Measurements from ENCODE around the gene GET4.

GET4 gene

GRCh38 chr7:889025-889390 lies 12.7 kb downstream of the GET4 start:
- DNase-seq (ENCODE audit: low read depth), result no peak
- no peak overlapping the region for H3K4me3 ChIP-seq (ENCODE audit: low read length)
- TF ChIP-seq CTCF (conservative IDR thresholded peaks at IDR 0.05; ENCODE audit: low read length), result no peak

GRCh38 chr7:889391-889790 lies 13.0 kb downstream of the GET4 start:
- H3K4me3 ChIP-seq (ENCODE audit: low read length), result no peak overlapping the region
- DNase-seq (ENCODE audit: low read depth), result no peak
- TF ChIP-seq CTCF (conservative IDR thresholded peaks at IDR 0.05; ENCODE audit: low read length), result no peak

- TF ChIP-seq CTCF (conservative IDR thresholded peaks at IDR 0.05; ENCODE audit: low read length), result no peak
- no peak for DNase-seq (ENCODE audit: low read depth)
- H3K4me3 ChIP-seq (ENCODE audit: low read length), result no peak overlapping the region
These were observed 14.5 kb downstream of the GET4 start for GRCh38 chr7:890868-891267.

DNA sequence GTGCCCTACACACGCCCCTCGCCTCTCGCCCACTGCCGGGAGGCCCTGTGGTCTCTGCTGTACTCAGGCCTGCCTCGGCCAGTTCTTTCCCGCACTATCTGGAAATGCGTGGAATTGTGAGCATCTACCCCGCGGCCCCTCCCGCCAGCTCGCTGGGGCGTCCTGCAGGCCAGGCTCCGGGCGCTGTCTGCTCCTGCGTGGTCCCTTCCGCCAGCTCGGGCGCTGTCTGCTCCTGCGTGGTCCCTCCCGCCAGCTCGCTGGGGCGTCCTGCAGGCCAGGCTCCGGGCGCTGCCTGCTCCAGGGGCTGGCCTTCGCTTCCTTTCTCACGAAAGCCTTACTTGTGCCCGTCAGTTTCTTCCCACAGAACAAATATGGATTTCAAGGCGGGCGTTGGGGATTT lies 14.9 kb downstream of the GET4 start:
- TF ChIP-seq CTCF (conservative IDR thresholded peaks at IDR 0.05; ENCODE audit: low read length), result no peak
- no peak for DNase-seq (ENCODE audit: low read depth)
- H3K4me3 ChIP-seq (ENCODE audit: low read length), result no peak overlapping the region

DNA sequence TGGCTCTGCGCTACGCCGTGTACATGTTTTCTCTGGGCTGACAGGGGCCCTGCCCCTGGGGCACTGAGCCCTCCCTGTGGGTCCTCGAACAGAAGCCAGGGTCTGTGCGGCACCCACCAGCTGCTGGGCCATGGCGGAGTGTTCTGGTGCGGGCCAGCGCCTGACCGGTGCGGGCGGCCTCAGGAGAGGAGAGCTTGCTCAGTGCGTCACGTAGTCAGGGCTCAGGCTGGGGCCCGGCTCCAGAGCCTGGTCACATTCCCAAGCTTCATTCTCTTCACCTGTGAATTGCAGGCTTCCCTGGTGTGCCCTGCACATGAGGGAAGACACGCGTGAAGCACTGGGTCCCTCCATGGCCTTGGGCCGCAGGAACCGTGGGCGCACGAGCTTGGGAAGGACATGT lies 15.5 kb downstream of the GET4 start:
- no peak for TF ChIP-seq CTCF (conservative IDR thresholded peaks at IDR 0.05; ENCODE audit: low read length)
- no peak for DNase-seq (ENCODE audit: low read depth)
- no peak overlapping the region for H3K4me3 ChIP-seq (ENCODE audit: low read length)

DNA sequence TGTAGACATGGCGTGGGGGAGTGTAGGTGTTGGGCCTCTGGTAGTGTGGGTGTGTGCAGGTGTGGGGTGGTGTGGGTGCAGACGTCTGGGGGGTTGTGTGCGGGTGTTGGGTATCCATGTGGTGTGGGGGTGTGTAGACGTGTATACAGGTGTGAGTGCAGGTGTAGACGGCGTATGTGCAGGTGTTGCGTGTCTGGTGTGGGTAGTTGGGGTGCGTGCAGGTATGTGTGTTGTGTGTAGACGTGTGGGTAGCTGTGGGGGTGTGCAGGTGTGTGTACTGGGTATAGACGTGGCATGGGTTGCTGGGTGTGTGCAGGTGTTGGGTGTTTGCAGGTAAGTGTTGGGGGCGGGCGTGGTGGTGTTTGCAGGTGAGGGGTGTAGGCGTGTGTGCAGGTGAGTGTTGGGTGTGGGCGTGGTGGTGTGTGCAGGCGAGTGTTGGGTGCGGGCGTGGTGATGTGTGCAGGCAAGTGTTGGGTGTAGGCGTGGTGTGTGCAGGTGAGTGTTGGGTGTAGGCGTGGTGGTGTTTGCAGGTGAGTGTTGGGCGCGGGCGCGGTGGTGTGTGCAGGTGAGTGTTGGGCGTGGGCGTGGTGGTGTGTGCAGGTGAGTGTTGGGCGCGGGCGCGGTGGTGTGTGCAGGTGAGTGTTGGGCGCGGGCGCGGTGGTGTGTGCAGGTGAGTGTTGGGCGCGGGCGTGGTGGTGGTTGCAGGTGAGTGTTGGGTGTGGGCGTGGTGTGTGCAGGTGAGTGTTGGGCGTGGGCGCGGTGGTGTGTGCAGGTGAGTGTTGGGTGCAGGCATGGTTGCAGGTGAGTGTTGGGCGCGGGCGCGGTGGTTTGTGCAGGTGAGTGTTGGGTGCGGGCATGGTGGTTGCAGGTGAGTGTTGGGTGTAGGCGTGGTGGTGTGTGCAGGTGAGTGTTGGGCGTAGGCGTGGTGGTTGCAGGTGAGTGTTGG lies 16.6 kb downstream of the GET4 start:
- no peak for DNase-seq (ENCODE audit: low read depth)
- no peak overlapping the region for H3K4me3 ChIP-seq (ENCODE audit: low read length)
- no peak for TF ChIP-seq CTCF (conservative IDR thresholded peaks at IDR 0.05; ENCODE audit: low read length)

DNA sequence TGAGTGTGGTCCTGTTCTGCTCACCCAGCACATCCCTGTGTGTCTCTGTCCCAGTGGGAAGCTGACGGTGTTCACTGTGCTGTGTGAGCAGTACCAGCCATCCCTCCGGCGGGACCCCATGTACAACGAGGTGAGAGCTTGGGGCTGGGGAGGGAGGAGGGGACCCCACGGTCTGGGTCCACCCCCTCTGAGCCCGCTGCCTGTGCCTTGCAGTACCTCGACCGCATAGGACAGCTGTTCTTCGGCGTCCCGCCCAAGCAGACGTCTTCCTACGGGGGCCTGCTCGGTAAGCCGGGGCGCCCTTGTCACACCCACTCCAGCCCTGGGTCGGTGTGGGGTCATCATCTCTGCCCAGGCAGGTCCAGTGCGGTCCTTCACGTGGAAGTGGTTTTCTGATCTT lies 17.3 kb downstream of the GET4 start:
- TF ChIP-seq CTCF (conservative IDR thresholded peaks at IDR 0.05; ENCODE audit: low read length), result no peak
- DNase-seq (ENCODE audit: low read depth), result no peak

More for the DNA sequence above, 17.3 kb downstream of the GET4 start:
- no peak overlapping the region for H3K4me3 ChIP-seq (ENCODE audit: low read length)

Data from AG10803 (cell line).